ENCODE data around the gene TTC34. TPM values are rescaled to one million over a fixed set of nuclear protein-coding genes. Genes with fewer than 3 reads are reported as not detected.

TTC34 gene
- total and polyA plus RNA-seq, 2 of the 4 experiments (the other 2 are of a cell fraction) = under 0.01 to 0.09 TPM

DNA sequence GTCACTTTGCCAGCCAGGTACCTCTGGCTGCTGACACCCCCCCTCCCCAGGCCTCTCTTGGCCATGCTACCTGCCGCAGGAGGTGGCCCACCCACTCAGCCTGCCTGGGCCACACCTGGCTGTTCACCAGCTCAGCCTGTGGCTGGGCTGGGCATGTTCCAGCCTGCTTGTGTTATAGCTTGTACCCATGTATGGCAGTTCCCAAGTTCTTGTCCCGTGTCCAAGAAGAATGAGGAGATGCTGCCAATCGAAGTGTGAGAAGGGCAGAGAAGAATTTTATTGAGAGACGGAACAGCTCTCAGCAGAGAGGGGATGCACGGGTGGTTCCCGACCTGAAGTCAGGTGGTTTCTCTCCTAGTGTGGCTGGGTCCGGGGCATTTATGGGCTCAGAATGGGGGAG, 164.8 kb downstream of the TTC34 start:
- H3K9me3 ChIP-seq (ENCODE audit: control insufficient read depth, insufficient read depth, low read length) = peaks cover 4% of the 10 kb centered on the region; the same call in 1 of the 2 replicates
- no peak overlapping the region for H2AK9ac ChIP-seq (replicated peaks; ENCODE audit: low read depth, low read length, poor library complexity)
- BruUV-seq (replicated peaks) = no TSS peak
- no peak overlapping the region for H3K18ac ChIP-seq (ENCODE audit: low read depth, low read length)
- no peak overlapping the region for H4K5ac ChIP-seq (ENCODE audit: low read depth, low read length)
- H4K91ac ChIP-seq (ENCODE audit: insufficient read depth, low read depth, low read length) = no peak overlapping the region
- H4K20me1 ChIP-seq (ENCODE audit: insufficient read depth, low read length) = no peaks in the 10 kb centered on the region
- no peak overlapping the region for H4K8ac ChIP-seq (ENCODE audit: low read depth in 2 of 2, low read length in 2 of 2)
- H2AK5ac ChIP-seq (ENCODE audit: low read depth, low read length) = no peak overlapping the region
- no peaks in the 10 kb centered on the region for H3K4me1 ChIP-seq (ENCODE audit: control insufficient read depth, insufficient read depth, low read length)
- H3K4me3 ChIP-seq (ENCODE audit: insufficient read depth, low read depth, low read length) = no peak overlapping the region
- no peak overlapping the region for H3K14ac ChIP-seq (replicated peaks; ENCODE audit: low read depth, low read length)
- H3K9ac ChIP-seq (ENCODE audit: low read depth, low read length) = no peak overlapping the region
- in situ Hi-C loops (cut with MboI; ENCODE audit: low sequenced_read_pairs) (no loop called here), intact Hi-C loops (cut with micrococcal nuclease) (no loop called here), dilution Hi-C loops (cut with HindIII; ENCODE audit: low sequenced_read_pairs, unreplicated experiment) (no loop called here)
- TF ChIP-seq NFE2L2 (IDR thresholded peaks at IDR 0.05; ENCODE audit: low read depth, low read length) (no peak), MXI1 (IDR thresholded peaks at IDR 0.05; ENCODE audit: borderline replicate concordance, low read depth, low read length) (no peak), RCOR1 (IDR thresholded peaks at IDR 0.05; ENCODE audit: insufficient replicate concordance, low read length) (no peak), FOS (IDR thresholded peaks at IDR 0.05; ENCODE audit: low read depth, low read length) (no peak), CHD1 (IDR thresholded peaks at IDR 0.05; ENCODE audit: low read depth, low read length) (no peak), POLR2A (IDR thresholded peaks at IDR 0.05; ENCODE audit: low read depth, low read length) (no peak), MAFK (IDR thresholded peaks at IDR 0.05; ENCODE audit: low read depth, low read length) (no peak), SMC3 (IDR thresholded peaks at IDR 0.05; ENCODE audit: low read depth, low read length) (no peak), BHLHE40 (IDR thresholded peaks at IDR 0.05; ENCODE audit: low read depth, low read length) (no peak), RAD21 (IDR thresholded peaks at IDR 0.05; ENCODE audit: low read length) (no peak)
- TF ChIP-seq, protein P1, sequence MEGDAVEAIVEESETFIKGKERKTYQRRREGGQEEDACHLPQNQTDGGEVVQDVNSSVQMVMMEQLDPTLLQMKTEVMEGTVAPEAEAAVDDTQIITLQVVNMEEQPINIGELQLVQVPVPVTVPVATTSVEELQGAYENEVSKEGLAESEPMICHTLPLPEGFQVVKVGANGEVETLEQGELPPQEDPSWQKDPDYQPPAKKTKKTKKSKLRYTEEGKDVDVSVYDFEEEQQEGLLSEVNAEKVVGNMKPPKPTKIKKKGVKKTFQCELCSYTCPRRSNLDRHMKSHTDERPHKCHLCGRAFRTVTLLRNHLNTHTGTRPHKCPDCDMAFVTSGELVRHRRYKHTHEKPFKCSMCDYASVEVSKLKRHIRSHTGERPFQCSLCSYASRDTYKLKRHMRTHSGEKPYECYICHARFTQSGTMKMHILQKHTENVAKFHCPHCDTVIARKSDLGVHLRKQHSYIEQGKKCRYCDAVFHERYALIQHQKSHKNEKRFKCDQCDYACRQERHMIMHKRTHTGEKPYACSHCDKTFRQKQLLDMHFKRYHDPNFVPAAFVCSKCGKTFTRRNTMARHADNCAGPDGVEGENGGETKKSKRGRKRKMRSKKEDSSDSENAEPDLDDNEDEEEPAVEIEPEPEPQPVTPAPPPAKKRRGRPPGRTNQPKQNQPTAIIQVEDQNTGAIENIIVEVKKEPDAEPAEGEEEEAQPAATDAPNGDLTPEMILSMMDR (conservative IDR thresholded peaks at IDR 0.05; ENCODE audit: low read depth, low read length) = no peak
- H2BK120ac ChIP-seq (ENCODE audit: low read depth, low read length) = no peak overlapping the region
- H3K23ac ChIP-seq (ENCODE audit: low read depth, low read length) = no peak overlapping the region
- H2BK5ac ChIP-seq (ENCODE audit: low read depth, low read length, poor library complexity, severe bottlenecking) = no peak overlapping the region
- DNase-seq = no peak
- H2BK20ac ChIP-seq (ENCODE audit: low read depth, low read length) = no peak overlapping the region
- no peaks in the 10 kb centered on the region for H3K36me3 ChIP-seq (ENCODE audit: control insufficient read depth, insufficient read depth, low read length)
- no peaks in the 10 kb centered on the region for H3K9me1 ChIP-seq (ENCODE audit: insufficient read depth, low read length)
- H3K27me3 ChIP-seq (ENCODE audit: control insufficient read depth, insufficient read depth, low read length) = no peaks in the 10 kb centered on the region
- ChIA-PET POLR2A (ENCODE audit: unreplicated experiment) (no interaction called here), CTCF (no interaction called here)
- no peak for ATAC-seq (ENCODE audit: low read depth)
- no peak overlapping the region for H3K27ac ChIP-seq (ENCODE audit: insufficient read depth, low read length)
- WGBS, 2 experiments (ENCODE audit: extremely low coverage in 2 of 2, insufficient read length in 1 of 2) = 66% methylated on average over 4 of the region's 7 CpGs; no CpG with 5 or more reads in 1 of the 2 experiments
- H3K56ac ChIP-seq (ENCODE audit: extremely low read depth, insufficient read depth, low read length) = no peak overlapping the region
- no peak overlapping the region for H2BK15ac ChIP-seq (ENCODE audit: low read depth, low read length)
- no peak overlapping the region for H3K4me2 ChIP-seq (ENCODE audit: low read depth, low read length)
- H3K4ac ChIP-seq (ENCODE audit: low read depth, low read length) = no peak overlapping the region
- no peak overlapping the region for H2AFZ ChIP-seq (replicated peaks; ENCODE audit: low read length, poor library complexity)
- no peaks in the 10 kb centered on the region for H3K79me1 ChIP-seq (ENCODE audit: low read depth in 1 of 2, low read length in 2 of 2)
